Measurements from ENCODE around the gene GLRB.

GLRB gene

DNA sequence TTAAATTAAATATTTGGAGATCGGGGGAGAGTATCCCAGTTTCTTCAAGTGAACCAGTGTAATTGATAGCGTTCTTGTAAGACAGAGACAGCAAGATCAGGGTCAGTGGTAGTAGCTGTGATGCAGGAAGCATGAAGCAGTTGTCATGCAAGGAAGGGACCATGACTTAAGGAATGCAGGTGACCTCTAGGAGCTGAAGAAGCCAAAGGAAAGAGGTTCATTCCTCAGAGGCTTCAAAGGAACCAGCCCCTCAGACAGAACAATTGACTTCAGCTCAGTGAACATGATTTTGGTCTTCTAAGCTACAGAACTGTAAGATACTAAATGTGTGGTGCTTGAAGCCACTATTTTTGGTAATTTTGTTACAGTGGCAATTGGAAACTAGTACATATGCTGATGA is 51.6 kb downstream of the GLRB start:
- no peak for DNase-seq (ENCODE audit: low read depth)
- no peak for TF ChIP-seq CTCF (conservative IDR thresholded peaks at IDR 0.05; ENCODE audit: low read depth, low read length)
- no peak overlapping the region for H3K4me3 ChIP-seq (ENCODE audit: low read length)

DNA sequence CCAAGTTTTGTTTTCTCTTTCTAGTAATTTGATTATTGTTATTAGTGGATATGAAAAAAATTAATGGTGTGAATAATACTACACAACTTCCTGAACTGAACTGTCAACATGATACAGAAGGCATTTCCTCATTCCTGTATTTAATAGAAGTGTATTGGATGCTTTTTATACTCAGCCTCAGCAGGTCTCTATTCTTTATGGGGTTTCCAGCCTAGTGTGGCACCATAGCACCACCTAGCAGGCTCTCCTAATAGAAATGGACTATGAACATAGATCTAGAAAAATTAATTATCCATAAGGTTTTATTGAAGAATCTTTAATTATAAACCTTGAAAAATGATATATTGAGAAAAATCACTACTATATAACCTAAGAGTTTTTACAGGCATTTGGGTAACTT is 52.4 kb downstream of the GLRB start:
- peak; percentile 62 for TF ChIP-seq CTCF (conservative IDR thresholded peaks at IDR 0.05; ENCODE audit: low read depth, low read length)
- peak; percentile 25 for DNase-seq (ENCODE audit: low read depth)
- H3K4me3 ChIP-seq (ENCODE audit: low read length) = no peak overlapping the region

DNA sequence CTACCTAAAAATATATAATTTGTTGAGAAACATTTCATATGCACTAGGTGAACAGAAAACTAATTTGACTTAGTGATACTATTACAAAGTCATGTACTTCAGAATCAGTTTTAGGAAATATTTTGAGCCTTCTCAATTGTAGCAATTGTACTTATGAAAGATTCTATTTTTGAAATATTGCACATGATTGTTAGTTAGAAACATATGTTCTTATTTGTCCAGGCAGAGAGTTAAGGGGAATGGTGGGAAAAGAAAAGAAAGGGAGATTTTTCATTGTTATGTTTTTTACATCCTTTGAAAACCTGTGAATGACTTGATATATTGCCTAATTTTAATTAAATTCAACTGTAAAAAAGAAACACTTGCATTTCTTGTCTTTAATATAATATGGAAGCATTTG is 66.0 kb downstream of the GLRB start:
- DNase-seq (ENCODE audit: low read depth) = no peak
- no peak for TF ChIP-seq CTCF (conservative IDR thresholded peaks at IDR 0.05; ENCODE audit: low read depth, low read length)
- no peak overlapping the region for H3K4me3 ChIP-seq (ENCODE audit: low read length)

DNA sequence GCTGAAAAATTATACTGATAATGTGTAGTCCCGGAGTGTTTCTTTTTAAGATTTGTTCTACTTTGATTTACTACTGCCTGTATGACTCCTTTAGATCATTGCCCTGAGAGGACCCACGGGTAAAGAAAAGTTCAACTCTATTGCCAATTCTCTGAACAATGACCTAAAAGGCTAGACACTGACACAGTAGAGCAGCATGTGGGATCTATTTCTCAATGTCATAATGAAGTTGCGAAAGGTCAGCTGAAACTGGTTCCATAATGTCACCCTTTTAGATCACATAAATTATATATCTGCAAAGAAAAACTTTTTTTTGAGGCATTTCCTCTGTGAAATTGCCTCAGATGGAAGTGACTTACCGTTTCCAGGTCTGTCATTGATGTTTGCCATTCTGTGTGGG is 67.4 kb downstream of the GLRB start:
- DNase-seq (ENCODE audit: low read depth) = no peak
- no peak overlapping the region for H3K4me3 ChIP-seq (ENCODE audit: low read length)
- no peak for TF ChIP-seq CTCF (conservative IDR thresholded peaks at IDR 0.05; ENCODE audit: low read depth, low read length)

DNA sequence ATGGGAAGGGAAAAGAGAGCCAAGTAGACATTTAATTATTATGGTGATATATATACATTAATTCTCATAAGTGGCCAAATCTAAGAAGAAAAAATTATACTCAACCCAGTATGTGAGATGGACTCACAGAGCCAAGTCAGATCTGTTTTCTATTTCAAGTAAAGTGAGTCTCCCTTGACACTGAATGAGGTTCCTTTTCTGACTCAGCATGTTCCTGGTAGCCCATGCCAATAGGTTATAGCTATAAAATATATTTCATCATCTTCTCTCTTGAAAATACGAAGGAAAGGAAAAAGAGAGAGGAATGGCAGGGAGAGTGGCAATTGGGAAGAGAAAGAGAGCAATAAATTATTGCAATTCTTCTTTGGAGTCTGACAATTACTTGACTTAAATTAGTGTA is 75.8 kb downstream of the GLRB start:
- no peak for DNase-seq (ENCODE audit: low read depth)
- H3K4me3 ChIP-seq (ENCODE audit: low read length) = no peak overlapping the region
- no peak for TF ChIP-seq CTCF (conservative IDR thresholded peaks at IDR 0.05; ENCODE audit: low read depth, low read length)

GRCh38 chr4:157165935-157166610 is 90.1 kb downstream of the GLRB start:
- no peak overlapping the region for H3K4me3 ChIP-seq (ENCODE audit: low read length)

More at GRCh38 chr4:157165935-157166610, 90.1 kb downstream of the GLRB start:
- TF ChIP-seq CTCF (conservative IDR thresholded peaks at IDR 0.05; ENCODE audit: low read depth, low read length) = no peak
- DNase-seq (ENCODE audit: low read depth) = no peak
